K562 (cell line): ENCODE results near the gene NGRN. TPM values are rescaled to one million over a fixed set of nuclear protein-coding genes. Genes with fewer than 3 reads are reported as not detected.

Source experiments
- CBX5 ChIP-seq: IDR thresholded peaks from 2 replicates; pipeline ENCODE4 v1.6.1; 2014; ENCODE audit warnings: low read depth, borderline replicate concordance
- DPF2 ChIP-seq: fragments of 450-650 bp; IDR thresholded peaks from 2 replicates; pipeline ENCODE4 v1.6.1; 2016
- HMBOX1 ChIP-seq: sonication (generic); IDR thresholded peaks from 2 replicates; pipeline ENCODE4 v1.6.1; 2016
- IRF9 ChIP-seq: fragments of 450-650 bp; IDR thresholded peaks from 2 replicates; pipeline ENCODE4 v1.6.1; 2016; ENCODE audit warnings: missing biosample characterization, missing genetic modification characterization
- MAZ ChIP-seq, 2 experiments: fragments of 450-650 bp in 1 of 2; sonication (generic) in 1 of 2; formaldehyde crosslinking; IDR thresholded peaks in 1 of 2; conservative IDR thresholded peaks in 1 of 2; 2 replicates each; pipeline versions ENCODE4 v1.4.0 to v1.5.0; 2020; ENCODE audit warnings: mild to moderate bottlenecking in 1 of 2, missing genetic modification reagents in 1 of 2
- MXI1 ChIP-seq: IDR thresholded peaks from 2 replicates; pipeline ENCODE4 v1.6.1; 2011; ENCODE audit warnings: low read depth, mild to moderate bottlenecking, improper control_type of control experiment, low read length
- SP2 ChIP-seq: IDR thresholded peaks from 2 replicates; pipeline ENCODE4 v1.6.1; 2011; ENCODE audit warnings: mild to moderate bottlenecking, low read depth, low read length, moderate library complexity; ENCODE audit not compliant: poor library complexity, severe bottlenecking; ENCODE audit errors: extremely low read depth
- SPI1 ChIP-seq: IDR thresholded peaks from 2 replicates; pipeline ENCODE4 v1.6.1; 2011; ENCODE audit warnings: low read depth, low read length, control low read depth, borderline replicate concordance
- TRIM25 ChIP-seq: fragments of 450-650 bp; IDR thresholded peaks from 2 replicates; pipeline ENCODE4 v1.7.0; 2016; ENCODE audit warnings: borderline replicate concordance
- ZKSCAN1 ChIP-seq: fragments of 150-350 bp; IDR thresholded peaks from 2 replicates; pipeline ENCODE4 v1.6.1; 2016; ENCODE audit warnings: low read depth, low read length
- ZNF133 ChIP-seq: fragments of 250-450 bp; sonication (Bioruptor Pico); IDR thresholded peaks from 2 replicates; pipeline ENCODE4 v1.4.0; 2020; ENCODE audit warnings: mild to moderate bottlenecking
- ZNF174 ChIP-seq: fragments of 250-450 bp; sonication (Bioruptor Pico); IDR thresholded peaks from 2 replicates; pipeline ENCODE4 v1.4.0; 2020; ENCODE audit warnings: mild to moderate bottlenecking
- ZNF395 ChIP-seq: fragments of 200-800 bp; sonication (Bioruptor generic); IDR thresholded peaks from 2 replicates; pipeline ENCODE4 v1.6.1; 2017; ENCODE audit warnings: missing genetic modification characterization, missing compliant biosample characterization
- ZNF518B ChIP-seq: fragments of 250-450 bp; sonication (Bioruptor Pico); IDR thresholded peaks from 2 replicates; pipeline ENCODE4 v1.5.0; 2021; ENCODE audit warnings: mild to moderate bottlenecking, moderate library complexity
- ZNF75A ChIP-seq: fragments of 450-650 bp; formaldehyde crosslinking; IDR thresholded peaks from 2 replicates; pipeline ENCODE4 v1.4.0; 2020; ENCODE audit warnings: mild to moderate bottlenecking
- polyA plus RNA-seq, 8 experiments: library from polyadenylated mRNA; depleted of rRNA in 4 of 8; stranded (reverse) in 5 of 8; unstranded in 3 of 8; fragments of >200 nt; fragmentation: Nextera tagmentation in 2 of 8; fragmentation: Illumina TruSeq in 1 of 8; extraction: Ambion mirVana in 2 of 8; extraction: Trizol in 1 of 8; gene quantifications; 2 replicates each; pipeline versions ENCODE4 v1.2.1 to v1.2.3, GENCODE V29; 2011 to 2014; ENCODE audit warnings: inconsistent platforms in 1 of 8, missing spikeins in 1 of 8
- total RNA-seq, 7 experiments: library from RNA; depleted of rRNA in 6 of 7; stranded (reverse); fragments of >200 nt in 6 of 7; fragmentation: Illumina TruSeq in 2 of 7; extraction: Trizol in 2 of 7; gene quantifications; 2 replicates each; pipeline versions ENCODE4 v1.2.1 to v1.2.3, GENCODE V29; 2011 to 2021; ENCODE audit warnings: low replicate concordance in 1 of 7

Gene NGRN
- total and polyA plus RNA-seq, 9 of the 15 experiments (the other 6 are each of a cell fraction or from before 2014, with no cell fraction given), result 14.0 to 73.4 (median 60.0) TPM

GRCh38 chr15:90241343-90242192, 23.9 kb upstream of the NGRN start (continued):
- peak; percentile 59 for TF ChIP-seq HMBOX1
- TF ChIP-seq MAZ (CRISPR knock-in tag; conservative IDR thresholded peaks at IDR 0.05 in 1 of 2, IDR thresholded peaks at IDR 0.05 in 1 of 2), result peak in 1 of 2 experiments; percentile 40; a peak in 1 of 4 replicates
- no peak for TF ChIP-seq ZNF133 (CRISPR knock-in tag)
- no peak for TF ChIP-seq ZNF75A
- TF ChIP-seq IRF9 (tag), result no peak
- TF ChIP-seq SP2, result no peak
- TF ChIP-seq DPF2, result peak; percentile 84
- TF ChIP-seq ZNF518B (CRISPR knock-in tag), result no peak
- no peak for TF ChIP-seq CBX5
- TF ChIP-seq ZNF174, result no peak
- no peak for TF ChIP-seq TRIM25
- peak; percentile 73; the same call in 1 of the 2 replicates for TF ChIP-seq ZNF395 (CRISPR knock-in tag)
- 0 out of 2 replicates have a peak, but pooled peaks have one; percentile 30 for TF ChIP-seq ZKSCAN1
- TF ChIP-seq MXI1, result no peak
- TF ChIP-seq SPI1, result peak; percentile 98
